Kidney (tissue), 14 donors: ENCODE data around the gene SELP. TPM values are rescaled to one million over a fixed set of nuclear protein-coding genes. Genes with fewer than 3 reads are reported as not detected.

Experiments used
- DNase-seq, 5 donors: peaks; one replicate each; pipeline ENCODE4 v3.0.0-alpha.2; 2013 to 2020
- FAIRE-seq: peaks from 2 replicates; lab custom pipeline; 2012; peaks lifted over from hg19 to GRCh38; lab: Jason Lieb, UNC
- H3K27ac ChIP-seq, 2 donors: one replicate each; pipeline ENCODE4 v1.7.0; 2013; ENCODE audit warnings: low read depth in 2 of 2, low read length in 2 of 2, inconsistent platforms in 1 of 2
- H3K27me3 ChIP-seq: one replicate; pipeline ENCODE4 v1.7.1; 2013; ENCODE audit warnings: low read length, inconsistent platforms; ENCODE audit not compliant: control insufficient read depth, insufficient read depth
- H3K36me3 ChIP-seq, 3 donors: one replicate each; pipeline versions ENCODE4 v1.7.0 to v1.7.1; 2013; ENCODE audit warnings: low read length in 3 of 3, control low read depth in 1 of 3, inconsistent platforms in 1 of 3; ENCODE audit not compliant: insufficient read depth in 3 of 3, control insufficient read depth in 2 of 3
- H3K4me1 ChIP-seq, 3 donors: one replicate each; pipeline versions ENCODE4 v1.7.0 to v1.7.1; 2013; ENCODE audit warnings: low read length in 3 of 3, inconsistent platforms in 1 of 3, low read depth in 1 of 3; ENCODE audit not compliant: control insufficient read depth in 2 of 3, insufficient read depth in 2 of 3
- H3K4me3 ChIP-seq, 3 donors: one replicate each; pipeline versions ENCODE4 v1.7.0 to v1.8.1; 2013; ENCODE audit warnings: low read length in 3 of 3, control low read depth in 1 of 3, inconsistent platforms in 1 of 3
- H3K9ac ChIP-seq, 3 donors: one replicate each; pipeline versions ENCODE4 v1.7.0 to v1.7.1; 2013; ENCODE audit warnings: low read length in 3 of 3, control low read depth in 1 of 3, inconsistent platforms in 1 of 3
- H3K9me3 ChIP-seq, 3 donors: one replicate each; pipeline versions ENCODE4 v1.7.0 to v1.7.1; 2013; ENCODE audit warnings: low read length in 3 of 3, control low read depth in 1 of 3, inconsistent platforms in 1 of 3; ENCODE audit not compliant: control insufficient read depth in 2 of 3, insufficient read depth in 1 of 3
- CTCF ChIP-seq: IDR thresholded peaks from 3 replicates; pipeline ENCODE4 v1.5.1; 2012; ENCODE audit warnings: mild to moderate bottlenecking, moderate library complexity, borderline replicate concordance; ENCODE audit not compliant: insufficient read depth; ENCODE audit errors: extremely low read depth
- intact Hi-C: fragments of 100-400 bp; cut with DNase I; formaldehyde crosslinking; loops from one replicate; pipeline ENCODE4 v1.11.1; 2022
- polyA plus RNA-seq: library from polyadenylated mRNA; stranded (reverse); fragments of 350-450 nt; fragmentation: Illumina TruSeq; extraction: RNeasy Lipid Tissue Mini Kit (QIAGEN cat#74804); gene quantifications from one replicate; pipeline ENCODE4 v1.2.3, GENCODE V29; 2014; ENCODE audit warnings: low read depth, low replicate concordance; ENCODE audit not compliant: insufficient read depth
- total RNA-seq: library from RNA; stranded (reverse); fragmentation: NEBNext Ultra II Directional; extraction: Animal tissue kit (Norgen Biotek cat#: 25700); gene quantifications from one replicate; pipeline ENCODE4 v1.2.1, GENCODE V29; 2021
- donor health status: control.
- donor health status: control.
- donor health status: control.
- donor health status: control.
- donor health status: control.
- donor health status: DM: yes; HTN: yes; CAD: no.
- donor health status: Normal renal cell carcinoma (clear cell type).

The SELP gene
- total and polyA plus RNA-seq, 2 donors from 2014 or later = 12.5 to 19.4 TPM

GRCh38 chr1:169653873-169654272 is 23.9 kb upstream of the SELP start:
- H3K27ac ChIP-seq = no peak overlapping the region
- no peaks in the 10 kb centered on the region for H3K36me3 ChIP-seq
- H3K4me3 ChIP-seq = no peak overlapping the region
- H3K27me3 ChIP-seq = no peaks in the 10 kb centered on the region
- H3K9ac ChIP-seq = no peak overlapping the region
- no peak for TF ChIP-seq CTCF
- FAIRE-seq (no peak), DNase-seq (no peak)
- intact Hi-C loops = no loop called here
- no peaks in the 10 kb centered on the region for H3K9me3 ChIP-seq
- H3K4me1 ChIP-seq = no peaks in the 10 kb centered on the region

GRCh38 chr1:169651035-169651434 is 21.1 kb upstream of the SELP start:
- intact Hi-C loops = no loop called here
- H3K27ac ChIP-seq = no peak overlapping the region
- TF ChIP-seq CTCF = no peak
- no peaks in the 10 kb centered on the region for H3K36me3 ChIP-seq
- H3K4me3 ChIP-seq = no peak overlapping the region
- no peaks in the 10 kb centered on the region for H3K4me1 ChIP-seq
- H3K9me3 ChIP-seq = no peaks in the 10 kb centered on the region
- no peak for DNase-seq
- no peak overlapping the region for H3K9ac ChIP-seq
- no peak for FAIRE-seq
- H3K27me3 ChIP-seq = no peaks in the 10 kb centered on the region

GRCh38 chr1:169650551-169650950 is 20.6 kb upstream of the SELP start:
- Histone ChIP-seq H3K36me3 (no peaks in the 10 kb centered on the region), H3K9ac (no peak overlapping the region), H3K27ac (no peak overlapping the region), H3K27me3 (no peaks in the 10 kb centered on the region), H3K4me1 (no peaks in the 10 kb centered on the region), H3K4me3 (no peak overlapping the region), H3K9me3 (no peaks in the 10 kb centered on the region)
- FAIRE-seq (no peak), DNase-seq (no peak)
- intact Hi-C loops = no loop called here
- no peak for TF ChIP-seq CTCF

- Histone ChIP-seq H3K9me3 (no peaks in the 10 kb centered on the region), H3K9ac (no peak overlapping the region), H3K27ac (no peak overlapping the region), H3K27me3 (no peaks in the 10 kb centered on the region), H3K36me3 (no peaks in the 10 kb centered on the region), H3K4me3 (no peak overlapping the region), H3K4me1 (no peaks in the 10 kb centered on the region)
- DNase-seq (no peak), FAIRE-seq (no peak)
- no peak for TF ChIP-seq CTCF
- intact Hi-C loops = no loop called here
Measured at GRCh38 chr1:169648709-169649108, 18.8 kb upstream of the SELP start.
